ENCODE results near the gene AKT1S1. TPM values are rescaled to one million over a fixed set of nuclear protein-coding genes. Genes with fewer than 3 reads are reported as not detected.
"Not testable (repeated sequence)": the region's sequence is repeated elsewhere in the genome, so short reads cannot be mapped to it uniquely, and the experiment has no call there.

AKT1S1 gene
- total RNA-seq (15.6 and 16.3 TPM in 2 replicates), polyA plus RNA-seq (73.0 and 74.5 TPM in 2 replicates)

GRCh38 chr19:49877020-49877878 is at the start of gene AKT1S1, which contains the start of gene TBC1D17:
Gene AKT1S1 (minus strand): TSS chr19:49877355. CDS start chr19:49873295, 4,060 bp downstream.
Gene TBC1D17 (plus strand): TSS chr19:49877702. CDS start chr19:49877724, 22 bp downstream.
- H3K79me2 ChIP-seq, result peaks cover 41% of the 10 kb centered on the region
- no peaks in the 10 kb centered on the region for H3K9me3 ChIP-seq (ENCODE audit: low read depth)
- H3K9me2 ChIP-seq (replicated peaks; ENCODE audit: insufficient read depth), result no peaks in the 10 kb centered on the region
- H2AFZ ChIP-seq, result peak within 1 kb of the TSS; percentile 57
- H3K27me3 ChIP-seq, result no peaks in the 10 kb centered on the region
- under 1% methylated on average over 60 of the region's 61 CpGs for WGBS (ENCODE audit: low lambda C conversion rate, missing lambda C conversion rate)
- H3K36me3 ChIP-seq (replicated peaks; ENCODE audit: insufficient read depth, low read depth), result no peaks in the 10 kb centered on the region
- TF ChIP-seq EZH2 (IDR thresholded peaks at IDR 0.05; ENCODE audit: borderline replicate concordance), result no peak
- no peak for TF ChIP-seq CTCF (IDR thresholded peaks at IDR 0.05; ENCODE audit: poor library complexity)
- TF ChIP-seq EZH2phosphoT487 (IDR thresholded peaks at IDR 0.05; ENCODE audit: low read depth, severe bottlenecking, unreplicated experiment), result no peak
- peak; percentile 100 for DNase-seq (ENCODE audit: low spot score)
- peak within 1 kb of the TSS; percentile 75 for H3K4me3 ChIP-seq
- H3K27ac ChIP-seq, result peak within 1 kb of the TSS; percentile 96
- H3K4me1 ChIP-seq (ENCODE audit: insufficient read depth), result peaks cover 10% of the 10 kb centered on the region
- H4K20me1 ChIP-seq (ENCODE audit: insufficient read depth, poor library complexity, severe bottlenecking), result no peaks in the 10 kb centered on the region
- H3K4me2 ChIP-seq, result peak within 1 kb of the TSS; percentile 90

GRCh38 chr19:49926515-49926914 is 49.4 kb upstream of the AKT1S1 start:
- Histone ChIP-seq H3K36me3 (replicated peaks; ENCODE audit: insufficient read depth, low read depth) (no peaks in the 10 kb centered on the region), H3K4me2 (no peak overlapping the region), H3K27ac (no peak overlapping the region), H3K9me3 (ENCODE audit: low read depth) (no peaks in the 10 kb centered on the region), H2AFZ (no peak overlapping the region), H3K79me2 (peaks cover 66% of the 10 kb centered on the region), H3K4me1 (ENCODE audit: insufficient read depth) (peaks cover 8% of the 10 kb centered on the region), H3K9me2 (replicated peaks; ENCODE audit: insufficient read depth) (no peaks in the 10 kb centered on the region), H3K4me3 (no peak overlapping the region), H3K27me3 (no peaks in the 10 kb centered on the region), H4K20me1 (ENCODE audit: insufficient read depth, poor library complexity, severe bottlenecking) (peaks cover 3% of the 10 kb centered on the region)
- TF ChIP-seq CTCF (IDR thresholded peaks at IDR 0.05; ENCODE audit: poor library complexity) (no peak), EZH2 (IDR thresholded peaks at IDR 0.05; ENCODE audit: borderline replicate concordance) (no peak), EZH2phosphoT487 (IDR thresholded peaks at IDR 0.05; ENCODE audit: low read depth, severe bottlenecking, unreplicated experiment) (no peak)
- WGBS (ENCODE audit: low lambda C conversion rate, missing lambda C conversion rate), result 94% methylated on average over 10 of the region's 10 CpGs
- no peak for DNase-seq (ENCODE audit: low spot score)

GRCh38 chr19:49925486-49925885 is 48.3 kb upstream of the AKT1S1 start:
- Histone ChIP-seq H3K79me2 (peaks cover 76% of the 10 kb centered on the region), H3K27ac (no peak overlapping the region), H3K27me3 (no peaks in the 10 kb centered on the region), H3K4me1 (ENCODE audit: insufficient read depth) (peaks cover 8% of the 10 kb centered on the region), H2AFZ (no peak overlapping the region), H3K36me3 (replicated peaks; ENCODE audit: insufficient read depth, low read depth) (no peaks in the 10 kb centered on the region), H3K4me2 (no peak overlapping the region), H3K9me3 (ENCODE audit: low read depth) (no peaks in the 10 kb centered on the region), H3K9me2 (replicated peaks; ENCODE audit: insufficient read depth) (no peaks in the 10 kb centered on the region), H4K20me1 (ENCODE audit: insufficient read depth, poor library complexity, severe bottlenecking) (peaks cover 3% of the 10 kb centered on the region), H3K4me3 (no peak overlapping the region)
- WGBS (ENCODE audit: low lambda C conversion rate, missing lambda C conversion rate), result 97% methylated on average over 5 of the region's 5 CpGs
- no peak for DNase-seq (ENCODE audit: low spot score)
- no peak for TF ChIP-seq EZH2 (IDR thresholded peaks at IDR 0.05; ENCODE audit: borderline replicate concordance)
- TF ChIP-seq EZH2phosphoT487 (IDR thresholded peaks at IDR 0.05; ENCODE audit: low read depth, severe bottlenecking, unreplicated experiment), result no peak
- no peak for TF ChIP-seq CTCF (IDR thresholded peaks at IDR 0.05; ENCODE audit: poor library complexity)

GRCh38 chr19:49924881-49925210 is 47.7 kb upstream of the AKT1S1 start:
- not testable (repeated sequence) for H3K4me2 ChIP-seq; H3K27me3 ChIP-seq; DNase-seq (ENCODE audit: low spot score); H3K36me3 ChIP-seq (replicated peaks; ENCODE audit: insufficient read depth, low read depth); H3K4me1 ChIP-seq (ENCODE audit: insufficient read depth); H3K9me3 ChIP-seq (ENCODE audit: low read depth); H2AFZ ChIP-seq; H3K9me2 ChIP-seq (replicated peaks; ENCODE audit: insufficient read depth); H3K4me3 ChIP-seq; H3K27ac ChIP-seq; H4K20me1 ChIP-seq (ENCODE audit: insufficient read depth, poor library complexity, severe bottlenecking)
- WGBS (ENCODE audit: low lambda C conversion rate, missing lambda C conversion rate), result 97% methylated on average over 12 of the region's 13 CpGs
- peaks cover 83% of the 10 kb centered on the region for H3K79me2 ChIP-seq
